Lower leg skin (tissue), 4 donors: ENCODE measurements around the gene CACNA1S. TPM values are rescaled to one million over a fixed set of nuclear protein-coding genes. Genes with fewer than 3 reads are reported as not detected.

Experiments used
- DNase-seq, 2 donors: peaks; one replicate each; pipeline ENCODE4 v3.0.0-alpha.2; 2019; ENCODE audit warnings: low spot score in 2 of 2
- H3K4me3 ChIP-seq: fragments of 200-600 bp; sonication (generic); 2 replicates; pipeline ENCODE4 v1.5.1; 2017; ENCODE audit warnings: mild to moderate bottlenecking, low read depth; ENCODE audit not compliant: poor library complexity, severe bottlenecking
- CTCF ChIP-seq, 3 donors: fragments of 450-650 bp; IDR thresholded peaks; one replicate each; pipeline ENCODE4 v1.5.1; 2016; ENCODE audit warnings: antibody characterized with exemption in 3 of 3, mild to moderate bottlenecking in 3 of 3, moderate library complexity in 2 of 3
- POLR2A ChIP-seq, 2 donors: fragments of 450-650 bp; IDR thresholded peaks; one replicate each; pipeline ENCODE4 v1.6.1; 2016 to 2017; ENCODE audit warnings: antibody characterized with exemption in 2 of 2, mild to moderate bottlenecking in 1 of 2, moderate library complexity in 1 of 2
- WGBS, 2 donors: methylation state at CpG; one replicate each; pipeline ENCODE4 v1.1.5; 2018; 5-methylcytosine and 5-hydroxymethylcytosine counted together
- intact Hi-C: fragments of 100-400 bp; cut with DNase I; formaldehyde crosslinking; loops from one replicate; pipeline ENCODE4 v1.15.0; 2023; ENCODE audit warnings: low total_unique reads
- total RNA-seq, 4 donors: library from RNA; depleted of rRNA; stranded (reverse); fragments of >200 nt; gene quantifications; one replicate each; pipeline ENCODE4 v1.1.0, GENCODE V29; 2016

Gene CACNA1S
- total RNA-seq, 4 donors from 2014 or later, result 0.04 TPM; not detected in 3

GRCh38 chr1:200998323-200998722 lies 113.9 kb downstream of the CACNA1S start:
- intact Hi-C loops, result no loop called here
- no peak for DNase-seq

GRCh38 chr1:200992382-200993048 lies 119.7 kb downstream of the CACNA1S start:
- no peak for DNase-seq
- no peak overlapping the region for H3K4me3 ChIP-seq
- 70 to 77% methylated on average over 3 to 4 of the region's 4 CpGs for WGBS, 2 donors
- TF ChIP-seq POLR2A (IDR thresholded peaks at IDR 0.05), result no peak
- TF ChIP-seq CTCF (IDR thresholded peaks at IDR 0.05), result no peak
- intact Hi-C loops, result no loop called here

More at GRCh38 chr1:200998323-200998722, 113.9 kb downstream of the CACNA1S start:
- TF ChIP-seq POLR2A (IDR thresholded peaks at IDR 0.05), result no peak
- no peak for TF ChIP-seq CTCF (IDR thresholded peaks at IDR 0.05)
- H3K4me3 ChIP-seq, result no peak overlapping the region
- 86 to 87% methylated on average over 16 of the region's 16 CpGs for WGBS, 2 donors

GRCh38 chr1:200991097-200991614 lies 121.1 kb downstream of the CACNA1S start:
- 66 to 88% methylated on average over 10 of the region's 10 CpGs for WGBS, 2 donors
- intact Hi-C loops, result no loop called here
- TF ChIP-seq POLR2A (IDR thresholded peaks at IDR 0.05), result no peak
- no peak for TF ChIP-seq CTCF (IDR thresholded peaks at IDR 0.05)
- H3K4me3 ChIP-seq, result no peak overlapping the region
- no peak for DNase-seq

GRCh38 chr1:200990114-200990513 lies 122.1 kb downstream of the CACNA1S start:
- WGBS, 2 donors, result 87 to 94% methylated on average over 9 of the region's 9 CpGs
- intact Hi-C loops, result no loop called here
- no peak for DNase-seq
- H3K4me3 ChIP-seq, result no peak overlapping the region
- TF ChIP-seq POLR2A (IDR thresholded peaks at IDR 0.05) (no peak), CTCF (IDR thresholded peaks at IDR 0.05) (no peak)

Other genes starting within 250 kb of the CACNA1S start
- gene GPR25, start 239.4 kb downstream of the CACNA1S start, total RNA-seq, result not detected
- gene INAVA, start 217.5 kb downstream of the CACNA1S start, total RNA-seq, result 100 to 1,000 TPM; 108 to 176 (median 145) TPM
- gene KIF21B, start 88.7 kb downstream of the CACNA1S start, total RNA-seq, result 1 to 10 TPM in 2 of 4 donors, under 1 TPM in 2; 0.38 to 1.6 (median 1.0) TPM
- gene ASCL5, start 14.8 kb upstream of the CACNA1S start, total RNA-seq, result not detected
- gene TMEM9, start 42.0 kb upstream of the CACNA1S start, total RNA-seq, result 10 to 100 TPM; 32.3 to 48.5 (median 45.9) TPM
- under 1 TPM in 1 of 4 donors, not detected in 3; 0.32 TPM for gene IGFN1, start 78.4 kb upstream of the CACNA1S start, total RNA-seq
- gene PKP1, start 171.1 kb upstream of the CACNA1S start, total RNA-seq, result 1,000 to 10,000 TPM in 1 of 4 donors, 100 to 1,000 TPM in 3; 928 to 1,274 (median 961) TPM